Kidney (tissue), 14 donors: ENCODE results near the gene ANKFY1. TPM values are rescaled to one million over a fixed set of nuclear protein-coding genes. Genes with fewer than 3 reads are reported as not detected.

Experiments used
- DNase-seq, 5 donors: peaks; one replicate each; pipeline ENCODE4 v3.0.0-alpha.2; 2013 to 2020
- FAIRE-seq: peaks from 2 replicates; lab custom pipeline; 2012; peaks lifted over from hg19 to GRCh38; lab: Jason Lieb, UNC
- H3K27ac ChIP-seq, 2 donors: one replicate each; pipeline ENCODE4 v1.7.0; 2013; ENCODE audit warnings: low read depth in 2 of 2, low read length in 2 of 2, inconsistent platforms in 1 of 2
- H3K27me3 ChIP-seq: one replicate; pipeline ENCODE4 v1.7.1; 2013; ENCODE audit warnings: low read length, inconsistent platforms; ENCODE audit not compliant: control insufficient read depth, insufficient read depth
- H3K36me3 ChIP-seq, 3 donors: one replicate each; pipeline versions ENCODE4 v1.7.0 to v1.7.1; 2013; ENCODE audit warnings: low read length in 3 of 3, control low read depth in 1 of 3, inconsistent platforms in 1 of 3; ENCODE audit not compliant: insufficient read depth in 3 of 3, control insufficient read depth in 2 of 3
- H3K4me1 ChIP-seq, 3 donors: one replicate each; pipeline versions ENCODE4 v1.7.0 to v1.7.1; 2013; ENCODE audit warnings: low read length in 3 of 3, inconsistent platforms in 1 of 3, low read depth in 1 of 3; ENCODE audit not compliant: control insufficient read depth in 2 of 3, insufficient read depth in 2 of 3
- H3K4me3 ChIP-seq, 3 donors: one replicate each; pipeline versions ENCODE4 v1.7.0 to v1.8.1; 2013; ENCODE audit warnings: low read length in 3 of 3, control low read depth in 1 of 3, inconsistent platforms in 1 of 3
- H3K9ac ChIP-seq, 3 donors: one replicate each; pipeline versions ENCODE4 v1.7.0 to v1.7.1; 2013; ENCODE audit warnings: low read length in 3 of 3, control low read depth in 1 of 3, inconsistent platforms in 1 of 3
- H3K9me3 ChIP-seq, 3 donors: one replicate each; pipeline versions ENCODE4 v1.7.0 to v1.7.1; 2013; ENCODE audit warnings: low read length in 3 of 3, control low read depth in 1 of 3, inconsistent platforms in 1 of 3; ENCODE audit not compliant: control insufficient read depth in 2 of 3, insufficient read depth in 1 of 3
- CTCF ChIP-seq: IDR thresholded peaks from 3 replicates; pipeline ENCODE4 v1.5.1; 2012; ENCODE audit warnings: mild to moderate bottlenecking, moderate library complexity, borderline replicate concordance; ENCODE audit not compliant: insufficient read depth; ENCODE audit errors: extremely low read depth
- intact Hi-C: fragments of 100-400 bp; cut with DNase I; formaldehyde crosslinking; loops from one replicate; pipeline ENCODE4 v1.11.1; 2022
- polyA plus RNA-seq: library from polyadenylated mRNA; stranded (reverse); fragments of 350-450 nt; fragmentation: Illumina TruSeq; extraction: RNeasy Lipid Tissue Mini Kit (QIAGEN cat#74804); gene quantifications from one replicate; pipeline ENCODE4 v1.2.3, GENCODE V29; 2014; ENCODE audit warnings: low read depth, low replicate concordance; ENCODE audit not compliant: insufficient read depth
- total RNA-seq: library from RNA; stranded (reverse); fragmentation: NEBNext Ultra II Directional; extraction: Animal tissue kit (Norgen Biotek cat#: 25700); gene quantifications from one replicate; pipeline ENCODE4 v1.2.1, GENCODE V29; 2021
- donor health status: control.
- donor health status: control.
- donor health status: control.
- donor health status: control.
- donor health status: control.
- donor health status: DM: yes; HTN: yes; CAD: no.
- donor health status: Normal renal cell carcinoma (clear cell type).

ANKFY1 gene
- total and polyA plus RNA-seq, 2 donors from 2014 or later: 10.9 to 61.7 TPM

GRCh38 chr17:4221899-4222659 is 41.7 kb downstream of the ANKFY1 start:
- H3K4me3 ChIP-seq: no peak overlapping the region
- peaks cover 0 to 14% (median 4%) of the 10 kb centered on the region in 3 donors for H3K36me3 ChIP-seq
- intact Hi-C loops: no loop called here
- FAIRE-seq: no peak
- DNase-seq: no peak
- no peak overlapping the region for H3K9ac ChIP-seq
- no peaks in the 10 kb centered on the region for H3K4me1 ChIP-seq
- H3K9me3 ChIP-seq: no peaks in the 10 kb centered on the region
- H3K27me3 ChIP-seq: no peaks in the 10 kb centered on the region
- H3K27ac ChIP-seq: no peak overlapping the region
- no peak for TF ChIP-seq CTCF

DNA sequence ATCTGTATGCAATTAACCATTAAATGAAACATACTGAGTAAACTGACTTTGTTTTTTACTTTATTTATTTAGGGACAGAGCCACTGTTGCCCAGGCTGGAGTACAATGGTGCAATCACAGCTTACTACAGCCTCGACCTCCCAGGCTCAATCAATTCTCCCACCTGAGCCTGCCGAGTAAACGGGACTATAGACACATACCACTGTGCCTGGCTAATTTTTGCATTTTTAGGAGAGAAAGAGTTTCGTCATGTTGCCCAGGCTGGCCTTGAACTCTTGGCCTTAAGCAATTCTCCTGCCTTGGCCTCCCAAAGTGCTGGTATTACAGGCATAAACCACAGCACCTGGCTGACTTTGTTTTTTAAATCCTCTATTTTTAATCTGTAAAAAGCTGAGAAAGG is 42.6 kb downstream of the ANKFY1 start:
- DNase-seq: no peak
- no peak for FAIRE-seq
- no peak for TF ChIP-seq CTCF
- Histone ChIP-seq H3K9ac (no peak overlapping the region), H3K36me3 (peaks cover 2 to 14% (median 4%) of the 10 kb centered on the region in 3 donors), H3K4me3 (no peak overlapping the region), H3K27me3 (no peaks in the 10 kb centered on the region), H3K4me1 (no peaks in the 10 kb centered on the region), H3K27ac (no peak overlapping the region), H3K9me3 (no peaks in the 10 kb centered on the region)
- intact Hi-C loops: no loop called here

DNA sequence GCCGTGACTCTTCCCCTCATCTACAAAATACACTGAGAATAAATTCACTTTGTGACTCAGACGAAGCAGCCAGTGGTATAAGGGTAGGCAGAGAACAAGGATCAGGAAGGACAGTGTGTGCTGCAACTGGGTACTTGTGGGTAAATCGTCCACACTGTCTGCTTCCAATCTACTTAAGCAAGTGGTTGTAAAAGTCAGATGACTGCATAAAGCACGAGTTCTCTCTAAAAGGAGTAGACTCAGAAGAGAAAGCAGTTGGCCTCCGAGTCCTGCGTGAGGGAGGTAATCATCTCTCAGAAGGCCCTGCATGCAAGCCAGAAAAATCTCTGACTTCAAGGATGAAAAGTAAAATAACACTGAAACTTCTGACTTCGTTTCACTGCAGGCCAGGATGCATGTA is 43.1 kb downstream of the ANKFY1 start:
- Histone ChIP-seq H3K4me1 (no peaks in the 10 kb centered on the region), H3K27ac (no peak overlapping the region), H3K27me3 (no peaks in the 10 kb centered on the region), H3K36me3 (peaks cover 2 to 14% (median 4%) of the 10 kb centered on the region in 3 donors), H3K4me3 (no peak overlapping the region), H3K9ac (no peak overlapping the region), H3K9me3 (no peaks in the 10 kb centered on the region)
- TF ChIP-seq CTCF: no peak
- DNase-seq: no peak
- intact Hi-C loops: no loop called here
- no peak for FAIRE-seq
